Mesenchymal stem cell (in vitro differentiated cells and primary cell): ENCODE data around the gene AK3.
"Not testable (repeated sequence)": the region's sequence is repeated elsewhere in the genome, so short reads cannot be mapped to it uniquely, and the experiment has no call there.

Source experiments
- DNase-seq: peaks from one replicate; pipeline ENCODE4 v3.0.0-alpha.2; 2013
- H2AFZ ChIP-seq: one replicate; pipeline ENCODE4 v1.6.1; 2013; ENCODE audit warnings: low read depth, mild to moderate bottlenecking, control low read depth, inconsistent platforms, low read length, moderate library complexity
- H2AK5ac ChIP-seq: 2 replicates; pipeline ENCODE4 v1.6.1; 2013; ENCODE audit warnings: low read length, moderate library complexity, mild to moderate bottlenecking, inconsistent platforms; ENCODE audit not compliant: severe bottlenecking
- H2BK120ac ChIP-seq: one replicate; pipeline ENCODE4 v1.6.1; 2013; ENCODE audit warnings: low read depth, mild to moderate bottlenecking, inconsistent platforms, low read length, moderate library complexity
- H2BK12ac ChIP-seq, 2 experiments: one replicate each; pipeline ENCODE4 v1.6.1; 2013; ENCODE audit warnings: inconsistent platforms in 2 of 2, low read length in 2 of 2, mild to moderate bottlenecking in 2 of 2, moderate library complexity in 2 of 2, control low read depth in 1 of 2
- H2BK15ac ChIP-seq: one replicate; pipeline ENCODE4 v1.6.1; 2013; ENCODE audit warnings: mild to moderate bottlenecking, low read depth, inconsistent platforms; ENCODE audit not compliant: poor library complexity, severe bottlenecking
- H2BK5ac ChIP-seq: 2 replicates; pipeline ENCODE4 v1.6.1; 2013; ENCODE audit warnings: low read depth, mild to moderate bottlenecking, low read length, control low read depth, inconsistent platforms; ENCODE audit not compliant: poor library complexity, severe bottlenecking
- H3K14ac ChIP-seq, 2 experiments: one replicate each; pipeline ENCODE4 v1.6.1; 2013; ENCODE audit warnings: inconsistent platforms in 2 of 2, low read length in 2 of 2, control low read depth in 1 of 2, mild to moderate bottlenecking in 1 of 2, moderate library complexity in 1 of 2
- H3K18ac ChIP-seq, 2 experiments: one replicate each; pipeline ENCODE4 v1.6.1; 2013; ENCODE audit warnings: inconsistent platforms in 2 of 2, low read length in 2 of 2, control low read depth in 1 of 2, low read depth in 1 of 2, mild to moderate bottlenecking in 1 of 2
- H3K23ac ChIP-seq, 2 experiments: one replicate each; pipeline ENCODE4 v1.6.1; 2013; ENCODE audit warnings: inconsistent platforms in 2 of 2, low read length in 2 of 2, mild to moderate bottlenecking in 2 of 2, moderate library complexity in 2 of 2, control low read depth in 1 of 2
- H3K27ac ChIP-seq: 2 replicates; pipeline ENCODE4 v1.5.1; 2013; ENCODE audit warnings: mild to moderate bottlenecking, moderate library complexity, low read length, control low read depth, inconsistent platforms; ENCODE audit not compliant: poor library complexity, severe bottlenecking
- H3K27me3 ChIP-seq, 2 experiments: 2 replicates each; pipeline versions ENCODE4 v1.6.1 to v1.7.0; 2013; ENCODE audit warnings: low read length in 2 of 2, mild to moderate bottlenecking in 2 of 2, moderate library complexity in 2 of 2, control low read depth in 1 of 2, inconsistent platforms in 1 of 2; ENCODE audit not compliant: control insufficient read depth in 1 of 2, insufficient read depth in 1 of 2
- H3K36me3 ChIP-seq, 2 experiments: 2 replicates each; pipeline versions ENCODE4 v1.6.1 to v1.7.0; 2013; ENCODE audit warnings: low read length in 2 of 2, control low read depth in 1 of 2, inconsistent platforms in 1 of 2, low read depth in 1 of 2, mild to moderate bottlenecking in 1 of 2; ENCODE audit not compliant: insufficient read depth in 2 of 2, control insufficient read depth in 1 of 2
- H3K4ac ChIP-seq, 2 experiments: one replicate each; pipeline ENCODE4 v1.6.1; 2013; ENCODE audit warnings: inconsistent platforms in 2 of 2, low read length in 2 of 2, mild to moderate bottlenecking in 2 of 2, moderate library complexity in 2 of 2, control low read depth in 1 of 2, low read depth in 1 of 2
- H3K4me1 ChIP-seq: 2 replicates; pipeline ENCODE4 v1.6.1; 2013; ENCODE audit warnings: low read depth, low read length, control low read depth; ENCODE audit not compliant: control insufficient read depth, insufficient read depth
- H3K4me2 ChIP-seq: 2 replicates; pipeline ENCODE4 v1.6.1; 2013; ENCODE audit warnings: low read length, mild to moderate bottlenecking, inconsistent platforms; ENCODE audit not compliant: poor library complexity, severe bottlenecking
- H3K4me3 ChIP-seq, 2 experiments: 2 replicates each; pipeline versions ENCODE4 v1.5.1 to v1.7.0; 2013; ENCODE audit warnings: low read length in 2 of 2, mild to moderate bottlenecking in 2 of 2, control low read depth in 1 of 2, low read depth in 1 of 2; ENCODE audit not compliant: insufficient read depth in 1 of 2
- H3K79me1 ChIP-seq: replicated peaks from 2 replicates; pipeline ENCODE4 v1.6.1; 2013; ENCODE audit warnings: mild to moderate bottlenecking, control low read depth, low read length, inconsistent platforms; ENCODE audit not compliant: poor library complexity, severe bottlenecking
- H3K9ac ChIP-seq: 2 replicates; pipeline ENCODE4 v1.7.0; 2013; ENCODE audit warnings: mild to moderate bottlenecking, low read length, moderate library complexity
- H3K9me3 ChIP-seq: 2 replicates; pipeline ENCODE4 v1.7.0; 2013; ENCODE audit warnings: mild to moderate bottlenecking, low read length; ENCODE audit not compliant: control insufficient read depth
- H4K8ac ChIP-seq: one replicate; pipeline ENCODE4 v1.6.1; 2013; ENCODE audit warnings: inconsistent platforms, mild to moderate bottlenecking, low read length, moderate library complexity
- H4K91ac ChIP-seq: one replicate; pipeline ENCODE4 v1.6.1; 2013; ENCODE audit warnings: mild to moderate bottlenecking, low read length, inconsistent platforms
- WGBS: methylation state at CpG from one replicate; pipeline ENCODE4 v1.1.7; 2013; ENCODE audit warnings: mixed read lengths; 5-methylcytosine and 5-hydroxymethylcytosine counted together

AK3 gene

DNA sequence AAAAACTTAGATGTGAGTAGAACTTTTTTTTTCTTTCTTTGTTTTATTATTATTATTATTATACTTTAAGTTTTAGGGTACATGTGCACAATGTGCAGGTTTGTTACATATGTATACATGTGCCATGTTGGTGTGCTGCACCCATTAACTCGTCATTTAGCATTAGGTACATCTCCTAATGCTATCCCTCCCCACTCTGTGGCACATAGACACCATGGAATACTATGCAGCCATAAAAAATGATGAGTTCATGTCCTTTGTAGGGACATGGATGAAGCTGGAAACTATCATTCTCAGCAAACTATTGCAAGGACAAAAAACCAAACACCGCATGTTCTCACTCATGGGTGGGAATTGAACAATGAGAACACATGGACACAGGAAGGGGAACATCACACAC is 34.0 kb upstream of the AK3 start:
- H3K4me1 ChIP-seq, DNase-seq, H3K18ac ChIP-seq, H3K4ac ChIP-seq, H2BK5ac ChIP-seq, H2AFZ ChIP-seq, H3K9me3 ChIP-seq, H3K23ac ChIP-seq, H3K9ac ChIP-seq, H2BK120ac ChIP-seq, H3K36me3 ChIP-seq, H3K14ac ChIP-seq, H2BK12ac ChIP-seq, H3K79me1 ChIP-seq, H3K27me3 ChIP-seq, H4K91ac ChIP-seq, H3K4me3 ChIP-seq, H3K27ac ChIP-seq, H3K4me2 ChIP-seq, H2AK5ac ChIP-seq, H4K8ac ChIP-seq, H2BK15ac ChIP-seq: not testable (repeated sequence)
- WGBS = no CpG with 5 or more reads among the region's 2 CpGs

GRCh38 chr9:4774209-4774608 is 33.2 kb upstream of the AK3 start:
- H2BK5ac ChIP-seq = no peak overlapping the region

DNA sequence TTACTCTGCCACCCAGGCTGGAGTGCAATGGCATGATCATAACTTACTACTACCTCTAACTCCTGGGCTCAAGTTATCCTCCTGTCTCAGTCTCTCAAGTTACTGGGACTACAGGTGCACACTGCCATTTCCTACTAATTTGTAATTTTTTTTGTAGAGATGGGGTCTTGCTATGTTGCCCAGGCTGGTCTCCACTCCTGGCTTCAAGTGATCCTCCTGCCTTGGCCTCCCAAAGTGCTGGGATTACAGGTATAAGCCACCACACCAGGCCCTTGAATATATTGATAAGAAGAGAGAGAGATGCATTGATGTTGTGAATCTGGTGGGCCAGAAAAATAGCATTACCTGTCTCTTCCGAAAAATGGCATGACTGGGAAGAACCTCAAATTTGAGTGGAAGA is 30.8 kb upstream of the AK3 start:
- no peak overlapping the region for H3K14ac ChIP-seq

More at GRCh38 chr9:4774209-4774608, 33.2 kb upstream of the AK3 start:
- peak; percentile 89 for DNase-seq
- peaks cover 2% of the 10 kb centered on the region for H3K4me1 ChIP-seq
- H2BK12ac ChIP-seq = no peak overlapping the region
- no peak overlapping the region for H2BK120ac ChIP-seq
- no peaks in the 10 kb centered on the region for H3K79me1 ChIP-seq
- no peak overlapping the region for H3K9ac ChIP-seq
- H3K18ac ChIP-seq = no peak overlapping the region
- peak overlapping the region in 1 of 2 experiments; percentile 3 for H3K4me3 ChIP-seq
- H3K27ac ChIP-seq = no peak overlapping the region
- 43% methylated on average over 1 of the region's 1 CpG for WGBS
- no peak overlapping the region for H3K4ac ChIP-seq
- H2AFZ ChIP-seq = no peak overlapping the region
- H2AK5ac ChIP-seq = no peak overlapping the region
- no peak overlapping the region for H3K4me2 ChIP-seq
- H3K23ac ChIP-seq = no peak overlapping the region
- H3K14ac ChIP-seq = no peak overlapping the region
- no peaks in the 10 kb centered on the region for H3K9me3 ChIP-seq
- H4K8ac ChIP-seq = no peak overlapping the region
- H3K36me3 ChIP-seq = no peaks in the 10 kb centered on the region
- H4K91ac ChIP-seq = no peak overlapping the region
- H3K27me3 ChIP-seq = peaks cover 0 to 2% of the 10 kb centered on the region in 2 experiments
- no peak overlapping the region for H2BK15ac ChIP-seq

GRCh38 chr9:4769321-4770080 is 28.5 kb upstream of the AK3 start:
- peaks cover 5% of the 10 kb centered on the region for H3K9me3 ChIP-seq
- H3K23ac ChIP-seq = no peak overlapping the region
- no peak overlapping the region for H2AK5ac ChIP-seq

More for the DNA sequence above, 30.8 kb upstream of the AK3 start:
- Histone ChIP-seq H3K27ac (no peak overlapping the region), H3K4me2 (no peak overlapping the region), H2BK120ac (no peak overlapping the region), H4K8ac (no peak overlapping the region), H3K4me3 (no peak overlapping the region), H2AFZ (no peak overlapping the region), H3K36me3 (no peaks in the 10 kb centered on the region), H3K18ac (no peak overlapping the region), H3K23ac (no peak overlapping the region), H3K27me3 (peaks cover 0 to 2% of the 10 kb centered on the region in 2 experiments), H3K4ac (no peak overlapping the region), H3K9me3 (peaks cover 5% of the 10 kb centered on the region), H2BK12ac (no peak overlapping the region), H3K79me1 (no peaks in the 10 kb centered on the region), H3K9ac (no peak overlapping the region), H3K4me1 (peaks cover 2% of the 10 kb centered on the region), H2BK5ac (no peak overlapping the region), H2BK15ac (no peak overlapping the region), H2AK5ac (no peak overlapping the region), H4K91ac (no peak overlapping the region)
- 98% methylated on average over 1 of the region's 1 CpG for WGBS
- no peak for DNase-seq

More at GRCh38 chr9:4769321-4770080, 28.5 kb upstream of the AK3 start:
- no peak overlapping the region for H2BK5ac ChIP-seq
- WGBS = 94% methylated on average over 6 of the region's 7 CpGs
- H3K27ac ChIP-seq = no peak overlapping the region
- no peak overlapping the region for H4K91ac ChIP-seq
- H3K4ac ChIP-seq = no peak overlapping the region
- no peak overlapping the region for H3K18ac ChIP-seq
- H2AFZ ChIP-seq = no peak overlapping the region
- H3K4me3 ChIP-seq = no peak overlapping the region
- no peak overlapping the region for H2BK12ac ChIP-seq
- H3K9ac ChIP-seq = no peak overlapping the region
- H3K4me2 ChIP-seq = no peak overlapping the region
- no peak for DNase-seq
- H3K36me3 ChIP-seq = no peaks in the 10 kb centered on the region
- H4K8ac ChIP-seq = no peak overlapping the region
- H2BK15ac ChIP-seq = no peak overlapping the region
- H3K27me3 ChIP-seq = peaks cover 0 to 2% of the 10 kb centered on the region in 2 experiments
- no peak overlapping the region for H2BK120ac ChIP-seq
- H3K79me1 ChIP-seq = no peaks in the 10 kb centered on the region
- H3K4me1 ChIP-seq = peaks cover 2% of the 10 kb centered on the region
- H3K14ac ChIP-seq = no peak overlapping the region
